ENCODE results near the gene LDLRAP1. TPM values are rescaled to one million over a fixed set of nuclear protein-coding genes. Genes with fewer than 3 reads are reported as not detected.

Gene LDLRAP1
- polyA plus RNA-seq, 1 donor from 2014 or later = 0.22 TPM

GRCh38 chr1:25516686-25517085 lies 26.7 kb upstream of the LDLRAP1 start:
- Histone ChIP-seq H4K20me1 (ENCODE audit: insufficient read depth) (no peaks in the 10 kb centered on the region), H3K27me3 (ENCODE audit: insufficient read depth, low read depth, low read length) (no peaks in the 10 kb centered on the region), H3K4me3 (ENCODE audit: low read length) (no peak overlapping the region), H2AFZ (ENCODE audit: low read depth, low read length) (no peak overlapping the region), H3K9me2 (ENCODE audit: insufficient read depth, low read length) (no peaks in the 10 kb centered on the region), H3K9ac (ENCODE audit: low read length) (no peak overlapping the region), H3F3A (ENCODE audit: insufficient read depth, low read length, poor library complexity, severe bottlenecking) (no peaks in the 10 kb centered on the region), H3K79me2 (replicated peaks; ENCODE audit: insufficient read depth, low read length) (no peaks in the 10 kb centered on the region), H3K9me3 (ENCODE audit: low read length) (no peaks in the 10 kb centered on the region), H3K4me2 (ENCODE audit: low read length) (no peak overlapping the region), H3K36me3 (ENCODE audit: insufficient read depth, low read length) (no peaks in the 10 kb centered on the region), H3K27ac (ENCODE audit: low read length) (no peak overlapping the region)
- TF ChIP-seq EZH2 (IDR thresholded peaks at IDR 0.05; ENCODE audit: borderline replicate concordance, insufficient read depth, low read length, poor library complexity, severe bottlenecking) (no peak), POLR2AphosphoS5 (IDR thresholded peaks at IDR 0.05) (no peak), TAF1 (IDR thresholded peaks at IDR 0.05; ENCODE audit: low read depth) (no peak), SMC3 (conservative IDR thresholded peaks at IDR 0.05; ENCODE audit: poor library complexity) (no peak), CTCF (IDR thresholded peaks at IDR 0.05; ENCODE audit: poor library complexity, severe bottlenecking) (no peak), REST (IDR thresholded peaks at IDR 0.05; ENCODE audit: borderline replicate concordance) (no peak), MXI1 (conservative IDR thresholded peaks at IDR 0.05; ENCODE audit: poor library complexity, severe bottlenecking) (no peak), EP300 (conservative IDR thresholded peaks at IDR 0.05; ENCODE audit: poor library complexity, severe bottlenecking) (no peak), RAD21 (conservative IDR thresholded peaks at IDR 0.05) (no peak)

- H3K9ac ChIP-seq (ENCODE audit: low read length) = no peak overlapping the region
- no peaks in the 10 kb centered on the region for H3K27me3 ChIP-seq (ENCODE audit: insufficient read depth, low read depth, low read length)
- no peak overlapping the region for H3K4me2 ChIP-seq (ENCODE audit: low read length)
- no peak overlapping the region for H2AFZ ChIP-seq (ENCODE audit: low read depth, low read length)
- H3F3A ChIP-seq (ENCODE audit: insufficient read depth, low read length, poor library complexity, severe bottlenecking) = no peaks in the 10 kb centered on the region
- H3K36me3 ChIP-seq (ENCODE audit: insufficient read depth, low read length) = no peaks in the 10 kb centered on the region
- TF ChIP-seq RAD21 (conservative IDR thresholded peaks at IDR 0.05) = no peak
- no peaks in the 10 kb centered on the region for H3K79me2 ChIP-seq (replicated peaks; ENCODE audit: insufficient read depth, low read length)
- H3K9me2 ChIP-seq (ENCODE audit: insufficient read depth, low read length) = no peaks in the 10 kb centered on the region
- H3K9me3 ChIP-seq (ENCODE audit: low read length) = no peaks in the 10 kb centered on the region
- no peak overlapping the region for H3K27ac ChIP-seq (ENCODE audit: low read length)
- no peak overlapping the region for H3K4me3 ChIP-seq (ENCODE audit: low read length)
- H4K20me1 ChIP-seq (ENCODE audit: insufficient read depth) = no peaks in the 10 kb centered on the region
These were observed 25.7 kb upstream of the LDLRAP1 start for GRCh38 chr1:25517476-25518394.
